ENCODE results near the gene UBE2U. TPM values are rescaled to one million over a fixed set of nuclear protein-coding genes. Genes with fewer than 3 reads are reported as not detected.

UBE2U gene, protein sequence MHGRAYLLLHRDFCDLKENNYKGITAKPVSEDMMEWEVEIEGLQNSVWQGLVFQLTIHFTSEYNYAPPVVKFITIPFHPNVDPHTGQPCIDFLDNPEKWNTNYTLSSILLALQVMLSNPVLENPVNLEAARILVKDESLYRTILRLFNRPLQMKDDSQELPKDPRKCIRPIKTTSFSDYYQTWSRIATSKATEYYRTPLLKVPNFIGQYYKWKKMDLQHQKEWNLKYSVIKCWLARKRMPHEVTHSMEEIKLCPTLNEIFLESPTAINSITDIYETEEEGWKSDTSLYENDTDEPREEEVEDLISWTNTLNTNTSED
- not detected in 5 replicates for total RNA-seq (2022; extraction: Qiagen RNA extraction)

DNA sequence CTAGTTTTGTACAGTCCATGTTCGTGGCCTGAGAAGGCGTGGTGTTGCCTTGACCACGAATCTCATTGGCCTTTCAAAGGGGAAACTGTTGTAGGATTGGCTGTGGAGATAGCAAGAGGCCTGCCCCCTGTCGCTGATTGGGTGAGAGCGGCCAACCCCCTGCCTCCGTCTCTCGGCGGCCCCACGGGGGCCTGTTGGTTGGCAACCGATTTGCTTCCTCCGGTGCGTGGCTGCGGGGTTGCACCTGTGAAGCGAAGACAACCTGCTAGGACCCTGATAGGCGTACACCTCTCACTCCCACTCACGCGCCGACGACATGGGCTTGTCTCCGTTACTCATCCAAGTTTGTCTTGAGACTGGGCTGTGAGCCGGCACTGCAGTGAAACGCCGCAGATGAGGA, at the start of gene UBE2U:
TSS of gene UBE2U (plus strand) at position 204 of the 400 bp plus-strand sequence. CDS start 428 bp downstream, outside the sequence.

